Measurements from ENCODE around the gene MAMLD1. TPM values are rescaled to one million over a fixed set of nuclear protein-coding genes. Genes with fewer than 3 reads are reported as not detected.

Gene MAMLD1
- total and polyA plus RNA-seq, 2 experiments from 2014 or later = 4.1 to 9.0 TPM

GRCh38 chrX:150558424-150558823 is 195.3 kb downstream of the MAMLD1 start:
- Histone ChIP-seq H2AFZ (no peak overlapping the region), H4K20me1 (ENCODE audit: insufficient read depth) (no peaks in the 10 kb centered on the region), H3K4me2 (ENCODE audit: unreplicated experiment) (no peak overlapping the region), H3K9me3 (ENCODE audit: low read depth) (no peaks in the 10 kb centered on the region), H3K4me3 (no peak overlapping the region), H3K27me3 (replicated peaks; ENCODE audit: insufficient read depth) (no peaks in the 10 kb centered on the region), H3K9ac (no peak overlapping the region), H3K9me2 (ENCODE audit: insufficient read depth) (no peaks in the 10 kb centered on the region), H3K36me3 (ENCODE audit: low read depth) (no peaks in the 10 kb centered on the region), H3K4me1 (ENCODE audit: insufficient read depth) (no peaks in the 10 kb centered on the region), H3F3A (ENCODE audit: insufficient read depth) (no peaks in the 10 kb centered on the region), H3K27ac (no peak overlapping the region), H3K79me2 (ENCODE audit: insufficient read depth) (no peaks in the 10 kb centered on the region)
- TF ChIP-seq EZH2 (IDR thresholded peaks at IDR 0.05; ENCODE audit: insufficient read depth, poor library complexity, severe bottlenecking) = no peak
- no peak for TF ChIP-seq EZH2phosphoT487 (IDR thresholded peaks at IDR 0.05; ENCODE audit: insufficient read depth, low read depth)
- WGBS, 2 experiments (ENCODE audit: low coverage in 1 of 2, low lambda C conversion rate in 2 of 2, missing lambda C conversion rate in 2 of 2) = 32 to 56% methylated on average over 2 to 7 of the region's 7 CpGs
- in situ Hi-C loops (cut with MboI) = no loop called here
- DNase-seq = no peak

Other genes with a start within 250 kb of the MAMLD1 start
- 8.0 and 8.9 TPM in 2 replicates for gene MTM1, start 205.3 kb downstream of the MAMLD1 start, total RNA-seq (2014; rRNA removed; shearing (Covaris generic))
- 8.1 and 8.5 TPM in 2 replicates for gene MTM1, start 205.3 kb downstream of the MAMLD1 start, polyA plus RNA-seq (2016; fragmentation: Nextera tagmentation; extraction: Ambion mirVana)